Neural progenitor cell (in vitro differentiated cells): ENCODE results near the gene GRIP1.

Experiments
- CTCF ChIP-seq: fragments of 200-600 bp; sonication (generic); IDR thresholded peaks from 2 replicates; pipeline ENCODE4 v1.5.1; 2017; ENCODE audit warnings: antibody characterized with exemption, mild to moderate bottlenecking
- EZH2 ChIP-seq: fragments of 200-600 bp; sonication (generic); IDR thresholded peaks from 2 replicates; pipeline ENCODE4 v1.6.1; 2017; ENCODE audit warnings: antibody characterized with exemption, mild to moderate bottlenecking, moderate library complexity
- EZH2phosphoT487 ChIP-seq: fragments of 200-600 bp; sonication (generic); IDR thresholded peaks from 2 replicates; pipeline ENCODE4 v1.6.1; 2017; ENCODE audit warnings: antibody characterized with exemption

- no peak for TF ChIP-seq CTCF
- TF ChIP-seq EZH2phosphoT487, result no peak
- no peak for TF ChIP-seq EZH2
These were observed 54.1 kb downstream of the GRIP1 start for GRCh38 chr12:66624806-66625205.
